Motor neuron (in vitro differentiated cells): Measurements from ENCODE around the gene SSC5D. TPM values are rescaled to one million over a fixed set of nuclear protein-coding genes. Genes with fewer than 3 reads are reported as not detected.

Experiments
- ATAC-seq, 8 experiments: fragments of 200-7000 bp; cut with Tn5 transposase; replicated peaks in 6 of 8; 2 replicates each; pipeline ENCODE4 v1.8.0; 2021; ENCODE audit warnings: mild to moderate bottlenecking in 8 of 8, moderate library complexity in 8 of 8
- H3K27ac ChIP-seq, 2 donors: fragments of 250-450 bp; sonication (Bioruptor Pico); 2 replicates each; pipeline ENCODE4 v1.9.0; 2021; ENCODE audit warnings: antibody characterized with exemption in 2 of 2, mild to moderate bottlenecking in 2 of 2, moderate library complexity in 1 of 2
- H3K4me1 ChIP-seq, 2 donors: fragments of 250-450 bp; sonication (Bioruptor Pico); replicated peaks in 1 of 2; 2 replicates each; pipeline ENCODE4 v1.6.1; 2021; ENCODE audit warnings: antibody characterized with exemption in 2 of 2, mild to moderate bottlenecking in 2 of 2, moderate library complexity in 1 of 2
- H3K4me3 ChIP-seq, 5 donors: fragments of 250-450 bp; sonication (Bioruptor Pico); 2 replicates each; pipeline ENCODE4 v1.9.0; 2021; ENCODE audit warnings: antibody characterized with exemption in 5 of 5, mild to moderate bottlenecking in 5 of 5, moderate library complexity in 4 of 5
- WGBS, 10 experiments: fragments of 450-650 bp; shearing (Covaris generic); methylation state at CpG; one replicate each; pipeline ENCODE4 v1.0.0; 2022; 5-methylcytosine and 5-hydroxymethylcytosine counted together
- in situ Hi-C, 9 experiments: fragments of 400-800 bp; cut with MboI; loops; one replicate each; pipeline ENCODE4 v1.15.0; 2021; ENCODE audit warnings: low sequenced_read_pairs in 9 of 9, low pct_unique_long_range_greater_than_20kb in 2 of 9; ENCODE audit not compliant: unreplicated experiment in 9 of 9
- total RNA-seq, 8 experiments: library from RNA; unstranded; fragments of 300-600 nt; gene quantifications; 2 replicates each; pipeline versions ENCODE4 v1.2.3 to v1.2.4, GENCODE V29; 2022

The SSC5D gene
- total RNA-seq, 8 experiments from 2014 or later = 0.27 to 3.0 (median 0.63) TPM

DNA sequence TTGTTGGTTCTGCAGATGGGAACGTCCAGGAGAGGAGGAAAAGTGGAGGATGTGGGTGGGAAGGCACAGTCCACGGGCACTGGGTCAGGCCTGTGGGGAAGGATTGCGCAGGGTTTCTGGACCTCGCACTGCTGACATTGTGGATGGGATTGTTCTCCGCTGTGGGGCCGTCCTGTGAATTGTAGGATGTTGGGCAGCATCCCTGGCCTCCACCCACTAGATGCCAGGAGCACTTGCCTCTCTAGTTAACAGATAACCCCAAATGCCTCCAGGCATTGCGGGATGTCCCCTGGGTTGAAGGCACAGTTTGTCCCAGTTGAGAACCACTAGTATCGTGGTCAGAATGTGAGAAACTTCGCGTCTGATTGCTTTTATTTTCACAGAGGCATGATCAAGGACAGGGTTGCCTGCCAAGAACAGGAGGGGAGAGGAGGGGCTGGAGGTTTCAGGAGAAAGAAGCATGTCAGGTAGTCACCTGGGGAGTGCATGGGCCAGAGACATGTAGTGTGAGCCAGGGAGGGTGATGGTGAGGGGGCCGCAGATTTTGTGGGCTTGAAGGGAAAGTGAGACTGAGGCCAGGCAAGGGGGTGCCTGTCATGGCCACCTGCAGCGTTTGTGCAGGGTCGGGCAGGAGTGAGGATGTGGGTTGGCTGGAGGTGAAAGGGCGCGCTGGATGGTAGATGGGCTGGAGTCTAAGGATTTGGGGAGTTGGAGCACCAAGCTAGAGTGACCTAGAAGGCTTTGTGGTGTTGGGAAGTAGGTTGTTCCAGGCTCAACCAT lies 8.6 kb upstream of the SSC5D start:
- no peak overlapping the region for H3K27ac ChIP-seq
- H3K4me1 ChIP-seq = peaks cover 26 to 31% of the 10 kb centered on the region in 2 donors
- no peak for ATAC-seq
- no peak overlapping the region for H3K4me3 ChIP-seq
- in situ Hi-C loops = loop anchor here in 1 of 9 experiments (25.0 kb wide), 1 partner anchor 342 kb away; the partner anchor contains the start of gene TNNT1
- 56 to 100% (median 80%) methylated on average over 1 to 5 of the region's 15 CpGs; no CpG with 5 or more reads in 1 of the 10 experiments for WGBS, 10 experiments

DNA sequence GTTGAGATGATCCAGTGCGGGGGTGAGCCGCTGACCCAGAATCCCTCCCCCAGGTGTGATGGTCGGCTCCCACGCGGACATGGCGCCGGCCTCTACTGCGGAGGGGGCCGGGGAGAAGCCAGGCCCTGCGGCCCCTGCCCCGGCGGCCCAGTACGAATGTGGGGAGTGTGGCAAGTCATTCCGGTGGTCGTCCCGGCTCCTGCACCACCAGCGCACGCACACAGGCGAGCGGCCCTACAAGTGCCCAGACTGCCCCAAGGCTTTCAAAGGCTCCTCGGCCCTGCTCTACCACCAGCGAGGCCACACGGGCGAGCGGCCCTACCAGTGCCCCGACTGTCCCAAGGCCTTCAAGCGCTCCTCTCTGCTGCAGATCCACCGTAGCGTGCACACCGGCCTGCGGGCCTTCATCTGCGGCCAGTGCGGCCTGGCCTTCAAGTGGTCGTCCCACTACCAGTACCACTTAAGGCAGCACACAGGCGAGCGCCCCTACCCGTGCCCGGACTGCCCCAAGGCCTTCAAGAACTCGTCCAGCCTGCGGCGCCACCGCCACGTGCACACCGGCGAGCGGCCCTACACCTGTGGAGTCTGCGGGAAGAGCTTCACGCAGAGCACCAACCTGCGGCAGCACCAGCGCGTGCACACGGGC lies 7.0 kb upstream of the SSC5D start:
- no peak overlapping the region for H3K4me3 ChIP-seq
- no peak for ATAC-seq
- H3K27ac ChIP-seq = no peak overlapping the region
- in situ Hi-C loops = loop anchor here in 1 of 9 experiments (25.0 kb wide), 1 partner anchor 344 kb away; the partner anchor contains the start of gene TNNT1
- peaks cover 25 to 31% of the 10 kb centered on the region in 2 donors for H3K4me1 ChIP-seq
- WGBS, 10 experiments = 80 to 93% methylated on average over 2 to 9 of the region's 52 CpGs; no CpG with 5 or more reads in 8 of the 10 experiments

DNA sequence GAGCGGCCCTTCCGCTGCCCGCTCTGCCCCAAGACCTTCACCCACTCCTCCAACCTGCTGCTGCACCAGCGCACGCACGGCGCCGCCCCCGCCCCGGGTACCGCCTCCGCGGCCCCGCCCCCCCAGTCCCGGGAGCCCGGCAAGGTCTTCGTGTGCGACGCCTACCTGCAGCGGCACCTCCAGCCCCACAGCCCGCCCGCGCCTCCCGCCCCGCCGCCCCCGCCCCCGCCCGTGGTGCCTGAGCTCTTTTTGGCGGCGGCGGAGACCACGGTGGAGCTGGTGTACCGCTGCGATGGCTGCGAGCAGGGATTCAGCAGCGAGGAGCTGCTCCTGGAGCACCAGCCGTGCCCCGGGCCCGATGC lies 6.5 kb upstream of the SSC5D start:
- in situ Hi-C loops = loop anchor here in 1 of 9 experiments (25.0 kb wide), 1 partner anchor 344 kb away; the partner anchor contains the start of gene TNNT1
- Histone ChIP-seq H3K27ac (no peak overlapping the region), H3K4me3 (no peak overlapping the region), H3K4me1 (peaks cover 30 to 36% of the 10 kb centered on the region in 2 donors)
- ATAC-seq = no peak
- WGBS, 10 experiments = no CpG with 5 or more reads among the region's 40 CpGs

DNA sequence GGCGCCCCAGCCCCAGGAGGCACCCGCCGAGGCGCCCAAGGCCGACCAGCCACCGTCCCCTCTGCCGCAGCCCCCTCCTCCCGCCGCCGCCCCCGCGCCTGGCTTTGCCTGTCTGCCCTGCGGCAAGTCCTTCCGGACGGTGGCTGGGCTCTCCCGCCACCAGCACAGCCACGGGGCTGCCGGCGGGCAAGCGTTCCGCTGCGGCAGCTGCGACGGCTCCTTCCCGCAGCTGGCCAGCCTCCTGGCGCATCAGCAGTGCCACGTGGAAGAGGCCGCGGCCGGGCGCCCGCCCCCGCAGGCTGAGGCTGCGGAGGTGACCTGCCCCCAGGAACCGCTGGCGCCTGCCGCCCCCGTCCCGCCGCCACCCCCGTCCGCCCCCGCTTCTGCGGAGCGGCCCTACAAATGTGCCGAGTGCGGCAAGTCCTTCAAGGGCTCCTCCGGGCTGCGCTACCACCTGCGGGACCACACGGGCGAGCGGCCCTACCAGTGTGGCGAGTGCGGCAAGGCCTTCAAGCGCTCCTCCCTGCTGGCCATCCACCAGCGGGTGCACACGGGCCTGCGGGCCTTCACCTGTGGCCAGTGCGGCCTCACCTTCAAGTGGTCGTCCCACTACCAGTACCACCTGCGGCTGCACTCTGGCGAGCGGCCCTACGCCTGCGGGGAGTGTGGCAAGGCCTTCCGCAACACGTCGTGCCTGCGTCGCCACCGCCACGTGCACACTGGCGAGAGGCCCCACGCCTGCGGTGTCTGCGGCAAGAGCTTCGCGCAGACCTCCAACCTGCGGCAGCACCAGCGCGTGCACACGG lies 5.9 kb upstream of the SSC5D start:
- Histone ChIP-seq H3K4me3 (no peak overlapping the region), H3K27ac (no peak overlapping the region), H3K4me1 (peaks cover 36 to 41% of the 10 kb centered on the region in 2 donors)
- ATAC-seq = no peak
- WGBS, 10 experiments = 87 to 100% methylated on average over 3 to 6 of the region's 83 CpGs; no CpG with 5 or more reads in 8 of the 10 experiments
- in situ Hi-C loops = loop anchor here in 1 of 9 experiments (25.0 kb wide), 1 partner anchor 345 kb away; the partner anchor contains the start of gene TNNT1

DNA sequence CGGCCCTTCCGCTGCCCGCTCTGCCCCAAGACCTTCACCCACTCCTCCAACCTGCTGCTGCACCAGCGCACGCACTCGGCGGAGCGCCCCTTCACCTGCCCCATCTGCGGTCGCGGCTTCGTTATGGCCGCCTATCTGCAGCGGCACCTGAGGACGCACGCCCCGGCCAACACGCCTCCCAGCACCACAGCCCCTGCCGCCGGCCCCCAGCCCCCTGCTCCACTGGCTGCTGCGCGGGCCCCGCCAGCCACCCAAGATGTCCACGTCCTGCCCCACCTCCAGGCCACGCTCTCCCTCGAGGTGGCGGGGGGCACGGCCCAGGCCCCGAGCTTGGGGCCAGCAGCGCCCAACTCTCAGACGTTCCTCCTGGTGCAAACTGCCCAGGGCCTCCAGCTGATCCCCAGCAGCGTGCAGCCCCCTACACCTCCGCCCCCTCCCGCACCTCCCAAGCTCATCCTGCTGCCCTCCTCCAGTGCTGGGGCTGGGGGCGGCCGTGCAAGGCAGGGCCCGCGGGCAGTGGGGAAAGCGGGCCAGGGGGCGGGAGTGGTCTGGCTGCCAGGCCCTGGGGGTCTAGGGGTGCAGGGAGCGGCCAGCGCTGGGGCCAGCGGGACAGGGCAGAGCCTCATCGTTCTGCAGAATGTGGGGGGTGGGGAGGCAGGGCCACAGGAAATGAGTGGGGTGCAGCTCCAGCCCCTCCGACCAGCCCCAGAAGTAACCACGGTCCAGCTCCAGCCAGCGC lies 5.1 kb upstream of the SSC5D start:
- ATAC-seq = no peak
- Histone ChIP-seq H3K4me1 (peaks cover 36 to 40% of the 10 kb centered on the region in 2 donors), H3K27ac (no peak overlapping the region), H3K4me3 (no peak overlapping the region)
- WGBS, 10 experiments = 94% methylated on average over 7 of the region's 47 CpGs; no CpG with 5 or more reads in 9 of the 10 experiments
- in situ Hi-C loops = loop anchor here in 1 of 9 experiments (25.0 kb wide), 1 partner anchor 346 kb away; the partner anchor contains the start of gene TNNT1

DNA sequence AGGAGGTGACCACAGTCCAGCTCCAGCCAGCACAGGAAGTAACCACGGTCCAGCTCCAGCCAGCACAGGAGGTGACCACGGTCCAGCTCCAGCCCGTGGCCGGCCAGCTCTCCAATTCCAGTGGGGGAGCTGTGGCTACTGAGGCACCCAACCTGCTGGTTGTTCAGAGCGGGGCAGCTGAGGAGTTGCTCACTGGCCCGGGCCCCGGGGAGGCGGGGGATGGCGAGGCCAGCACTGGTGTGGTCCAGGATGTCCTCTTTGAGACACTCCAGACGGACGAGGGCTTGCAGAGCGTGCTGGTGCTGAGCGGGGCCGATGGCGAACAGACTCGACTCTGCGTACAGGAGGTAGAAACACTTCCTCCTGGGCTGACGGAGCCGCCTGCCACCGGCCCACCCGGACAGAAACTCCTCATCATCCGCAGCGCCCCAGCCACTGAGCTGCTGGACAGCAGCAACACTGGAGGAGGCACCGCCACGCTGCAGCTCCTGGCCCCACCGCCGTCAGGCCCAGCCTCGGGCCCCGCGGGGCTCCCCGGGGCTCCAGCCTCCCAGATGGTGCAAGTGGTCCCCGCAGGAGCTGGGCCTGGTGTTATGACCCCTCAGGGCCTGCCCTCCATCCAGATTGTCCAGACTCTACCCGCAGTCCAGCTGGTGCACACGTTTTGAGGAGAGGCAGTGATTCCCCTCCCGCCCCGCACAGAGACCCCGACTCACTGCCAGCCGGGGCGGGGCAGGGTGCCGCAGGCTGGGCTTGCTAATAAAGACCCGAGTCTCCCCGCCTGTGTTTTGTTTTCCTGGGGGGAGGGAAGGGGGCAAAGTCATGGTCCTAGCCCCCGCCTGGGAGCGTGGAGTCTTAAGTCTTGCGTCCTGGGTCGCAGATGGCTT lies 4.3 kb upstream of the SSC5D start:
- H3K4me3 ChIP-seq = peak overlapping the region; percentile 74 to 91 (median 77)
- in situ Hi-C loops = loop anchor here in 1 of 9 experiments (25.0 kb wide), 1 partner anchor 347 kb away; the partner anchor contains the start of gene TNNT1
- WGBS, 10 experiments = 20 to 96% (median 64%) methylated on average over 1 to 7 of the region's 46 CpGs; no CpG with 5 or more reads in 6 of the 10 experiments
- peaks cover 38 to 45% of the 10 kb centered on the region in 2 donors for H3K4me1 ChIP-seq
- H3K27ac ChIP-seq = peak overlapping the region; percentile 86 to 91
- ATAC-seq = no peak

DNA sequence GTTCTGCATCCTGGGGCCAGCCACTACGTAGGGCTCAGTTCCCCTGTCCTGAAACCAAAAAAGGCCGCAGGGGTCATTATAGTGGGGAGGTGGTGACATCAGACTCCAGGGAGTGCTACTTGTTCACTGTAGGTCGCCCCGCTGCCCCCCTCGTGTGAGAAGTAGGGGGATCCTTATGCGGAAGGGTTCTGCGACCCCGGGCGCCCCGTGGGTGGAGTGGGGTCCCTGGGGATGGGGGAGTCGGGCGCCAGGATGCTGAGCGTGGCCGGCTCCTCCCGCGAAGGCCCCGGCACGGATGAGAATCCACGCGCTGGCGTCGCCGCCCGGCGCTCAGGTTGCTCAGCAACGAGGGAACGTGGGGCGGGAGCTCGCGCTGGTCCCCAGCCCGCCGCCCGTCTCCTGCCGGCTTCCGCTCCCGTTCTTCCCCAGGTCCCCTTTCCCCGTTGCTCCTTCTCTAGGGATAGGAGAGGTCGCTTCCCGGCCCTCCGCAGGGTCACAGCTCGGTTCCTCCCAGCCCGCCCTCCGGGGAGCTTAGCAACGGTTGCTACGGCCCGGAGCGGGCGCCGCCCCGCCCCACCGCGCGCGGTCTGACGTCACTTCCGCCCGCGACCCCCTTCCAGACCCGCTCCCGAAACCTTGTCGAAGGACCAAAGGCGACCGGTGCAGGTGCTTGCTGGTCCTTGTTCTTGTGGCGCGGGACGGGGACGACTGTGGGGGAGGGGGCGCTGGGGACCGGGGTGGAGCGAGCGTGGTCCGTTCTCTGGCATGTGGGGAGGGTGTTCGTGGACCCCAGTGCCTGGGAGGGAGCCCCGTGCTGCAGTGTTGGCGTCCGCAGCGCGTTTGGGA lies 3.4 kb upstream of the SSC5D start, which contains the start of gene NAT14:
NAT14 (plus strand) TSS at position 596 of the 846 bp plus-strand sequence. CDS start 521 bp downstream, outside the sequence.
- 0 to 30% methylated on average over 2 of the region's 78 CpGs; no CpG with 5 or more reads in 8 of the 10 experiments for WGBS, 10 experiments
- Histone ChIP-seq H3K4me3 (peak within 1 kb of the TSS; percentile 74 to 91 (median 77)), H3K27ac (peak within 1 kb of the TSS; percentile 86 to 91), H3K4me1 (peaks cover 46 to 53% of the 10 kb centered on the region in 2 donors)
- in situ Hi-C loops = loop anchor here in 1 of 9 experiments (25.0 kb wide), 1 partner anchor 348 kb away; the partner anchor contains the start of gene TNNT1
- peak; percentile 54 to 82 (median 63) for ATAC-seq

DNA sequence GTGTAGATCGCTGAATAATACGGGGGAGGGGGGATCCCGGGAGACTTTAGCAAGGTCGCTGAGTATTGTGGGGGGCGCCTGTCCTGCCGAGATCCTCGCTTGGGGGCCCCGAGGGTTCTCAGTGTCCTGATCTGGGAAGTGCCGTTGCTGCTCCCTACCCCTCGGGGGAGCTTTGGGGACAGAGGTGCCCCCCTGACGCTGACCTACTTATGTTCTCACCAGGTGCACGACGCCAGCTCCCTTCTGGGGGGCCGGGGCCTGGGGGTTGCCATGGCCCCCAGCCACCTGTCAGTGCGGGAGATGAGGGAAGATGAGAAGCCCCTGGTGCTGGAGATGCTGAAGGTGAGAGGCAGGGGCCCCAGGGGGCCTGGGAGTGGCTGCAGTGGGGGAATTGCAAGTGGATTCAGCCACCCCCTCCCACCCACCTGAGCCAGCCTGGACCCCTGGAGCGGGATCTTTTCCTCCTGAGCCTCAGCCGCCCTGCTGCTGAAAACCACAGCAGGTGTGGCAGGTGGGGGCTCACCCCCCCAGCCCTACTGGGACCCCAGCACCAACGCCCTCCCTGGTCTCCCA lies 2.7 kb upstream of the SSC5D start:
- Histone ChIP-seq H3K27ac (peak overlapping the region; percentile 86 to 91), H3K4me3 (peak overlapping the region; percentile 74 to 91 (median 77)), H3K4me1 (peaks cover 46 to 58% of the 10 kb centered on the region in 2 donors)
- 0 to 80% methylated on average over 1 of the region's 18 CpGs; no CpG with 5 or more reads in 8 of the 10 experiments for WGBS, 10 experiments
- in situ Hi-C loops = loop anchor here in 1 of 9 experiments (25.0 kb wide), 1 partner anchor 348 kb away; the partner anchor contains the start of gene TNNT1
- ATAC-seq = peak in 1 of 8 experiments; percentile 1

DNA sequence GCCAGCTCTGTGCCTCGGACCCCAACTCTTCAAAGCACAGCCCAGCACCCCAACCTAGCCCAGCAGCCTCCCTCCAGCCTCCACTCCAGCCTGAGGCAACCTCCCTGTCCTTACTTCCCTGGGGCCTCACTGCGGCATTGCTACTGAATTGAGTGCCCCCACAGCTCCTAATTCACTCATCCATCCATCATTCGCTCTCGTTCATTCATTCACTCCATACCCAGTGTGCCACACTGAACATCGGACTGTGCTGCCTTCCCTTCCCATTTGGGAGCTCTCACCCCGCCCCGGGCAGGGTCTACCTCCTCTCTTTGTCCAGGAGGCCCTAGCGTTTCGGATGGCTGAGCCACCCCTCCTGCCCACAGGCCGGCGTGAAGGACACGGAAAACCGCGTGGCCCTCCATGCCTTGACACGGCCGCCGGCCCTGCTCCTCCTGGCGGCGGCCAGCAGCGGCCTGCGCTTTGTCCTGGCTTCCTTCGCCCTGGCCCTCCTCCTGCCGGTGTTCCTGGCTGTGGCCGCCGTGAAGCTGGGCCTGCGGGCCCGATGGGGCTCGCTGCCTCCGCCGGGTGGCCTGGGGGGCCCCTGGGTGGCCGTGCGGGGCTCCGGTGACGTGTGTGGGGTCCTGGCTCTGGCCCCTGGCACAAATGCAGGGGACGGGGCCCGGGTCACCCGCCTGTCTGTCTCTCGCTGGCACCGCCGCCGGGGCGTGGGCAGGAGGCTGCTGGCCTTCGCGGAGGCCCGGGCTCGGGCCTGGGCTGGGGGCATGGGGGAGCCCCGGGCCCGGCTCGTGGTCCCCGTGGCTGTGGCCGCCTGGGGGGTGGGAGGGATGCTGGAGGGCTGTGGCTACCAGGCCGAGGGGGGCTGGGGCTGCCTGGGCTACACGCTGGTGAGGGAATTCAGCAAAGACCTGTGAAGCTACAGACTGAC lies 1.9 kb upstream of the SSC5D start:
- peak overlapping the region; percentile 17 to 91 (median 77) for H3K4me3 ChIP-seq
- peak overlapping the region; percentile 59 to 80 for H3K27ac ChIP-seq
- peaks cover 46 to 62% of the 10 kb centered on the region in 2 donors for H3K4me1 ChIP-seq
- in situ Hi-C loops = loop anchor here in 1 of 9 experiments (25.0 kb wide), 1 partner anchor 349 kb away; the partner anchor contains the start of gene TNNT1
- ATAC-seq = peak in 2 of 8 experiments; percentile 3 to 16
- WGBS, 10 experiments = 20 to 100% (median 50%) methylated on average over 1 to 14 of the region's 53 CpGs; no CpG with 5 or more reads in 3 of the 10 experiments
